H1 (cell line): ENCODE data around the gene AIF1.

Experiments used
- CREB1 ChIP-seq: IDR thresholded peaks from 2 replicates; pipeline ENCODE4 v1.6.1; 2012; ENCODE audit warnings: inconsistent platforms
- GABPA ChIP-seq: IDR thresholded peaks from 2 replicates; pipeline ENCODE4 v1.6.1; 2011; ENCODE audit warnings: mild to moderate bottlenecking, low read length, moderate library complexity, borderline replicate concordance; ENCODE audit not compliant: insufficient read depth
- KDM1A ChIP-seq: fragments of 200-600, 300-600 bp; sonication (generic); IDR thresholded peaks from 2 replicates; pipeline ENCODE4 v1.7.1; 2016; ENCODE audit warnings: mild to moderate bottlenecking, low read length, borderline replicate concordance
- NANOG ChIP-seq: IDR thresholded peaks from 2 replicates; pipeline ENCODE4 v1.6.1; 2011; ENCODE audit warnings: low read length, low read depth, mild to moderate bottlenecking, inconsistent platforms; ENCODE audit not compliant: insufficient read depth, poor library complexity, severe bottlenecking
- POLR2A ChIP-seq, 2 experiments: IDR thresholded peaks; 1 replicate in 1 of 2; 2 replicates in 1 of 2; pipeline ENCODE4 v1.6.1; 2011; ENCODE audit warnings: low read depth in 2 of 2, low read length in 2 of 2, mild to moderate bottlenecking in 2 of 2; ENCODE audit errors: control extremely low read depth in 1 of 2
- POLR2AphosphoS5 ChIP-seq: IDR thresholded peaks from 2 replicates; pipeline ENCODE4 v1.6.1; 2011; ENCODE audit warnings: low read depth, low read length
- RAD21 ChIP-seq, 2 experiments: IDR thresholded peaks in 1 of 2; conservative IDR thresholded peaks in 1 of 2; 2 replicates each; pipeline ENCODE4 v1.6.1; 2011; ENCODE audit warnings: low read depth in 2 of 2, low read length in 2 of 2, improper control_type of control experiment in 1 of 2, inconsistent platforms in 1 of 2, mild to moderate bottlenecking in 1 of 2, moderate library complexity in 1 of 2
- RXRA ChIP-seq: IDR thresholded peaks from 2 replicates; pipeline ENCODE4 v1.6.1; 2011; ENCODE audit warnings: low read depth, mild to moderate bottlenecking, low read length, moderate library complexity; ENCODE audit not compliant: insufficient read depth
- TF ChIP-seq, protein P1 (sequence below), 3 experiments: IDR thresholded peaks; 1 replicate in 2 of 3; 2 replicates in 1 of 3; pipeline versions ENCODE4 v1.5.1 to v1.6.1; 2011; ENCODE audit warnings: low read length in 3 of 3, mild to moderate bottlenecking in 3 of 3, inconsistent platforms in 2 of 3, low read depth in 1 of 3, moderate library complexity in 1 of 3; ENCODE audit not compliant: insufficient read depth in 1 of 3; ENCODE audit errors: control extremely low read depth in 1 of 3
- TF ChIP-seq, protein P2 (sequence below): IDR thresholded peaks from 2 replicates; pipeline ENCODE4 v1.6.1; 2012; ENCODE audit warnings: low read length, inconsistent platforms

DNA sequence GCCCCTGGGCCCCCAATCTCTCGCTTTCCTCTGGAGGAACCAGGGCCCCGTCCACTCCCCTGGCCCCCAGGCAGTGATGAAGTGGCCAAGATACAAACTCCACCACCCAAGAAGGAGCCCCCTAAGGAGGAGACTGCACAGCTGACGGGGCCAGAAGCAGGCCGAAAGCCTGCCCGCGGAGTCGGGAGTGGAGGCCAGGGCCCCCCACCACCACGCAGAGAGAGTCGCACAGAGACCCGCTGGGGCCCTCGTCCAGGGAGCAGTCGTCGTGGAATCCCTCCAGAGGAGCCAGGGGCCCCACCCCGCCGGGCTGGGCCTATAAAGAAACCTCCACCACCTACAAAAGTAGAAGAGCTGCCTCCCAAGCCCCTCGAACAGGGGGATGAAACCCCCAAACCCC is 16.2 kb downstream of the AIF1 start:
- TF ChIP-seq RXRA (no peak), RAD21 (IDR thresholded peaks at IDR 0.05 in 1 of 2, conservative IDR thresholded peaks at IDR 0.05 in 1 of 2; ENCODE audit: low read depth in 2 of 2, low read length in 2 of 2) (no peak), POLR2A (IDR thresholded peaks at IDR 0.05; ENCODE audit: control extremely low read depth in 1 of 2, low read depth in 2 of 2, low read length in 2 of 2) (no peak), POLR2AphosphoS5 (no peak), NANOG (no peak), GABPA (no peak), KDM1A (no peak), CREB1 (no peak)
- TF ChIP-seq, protein P1, sequence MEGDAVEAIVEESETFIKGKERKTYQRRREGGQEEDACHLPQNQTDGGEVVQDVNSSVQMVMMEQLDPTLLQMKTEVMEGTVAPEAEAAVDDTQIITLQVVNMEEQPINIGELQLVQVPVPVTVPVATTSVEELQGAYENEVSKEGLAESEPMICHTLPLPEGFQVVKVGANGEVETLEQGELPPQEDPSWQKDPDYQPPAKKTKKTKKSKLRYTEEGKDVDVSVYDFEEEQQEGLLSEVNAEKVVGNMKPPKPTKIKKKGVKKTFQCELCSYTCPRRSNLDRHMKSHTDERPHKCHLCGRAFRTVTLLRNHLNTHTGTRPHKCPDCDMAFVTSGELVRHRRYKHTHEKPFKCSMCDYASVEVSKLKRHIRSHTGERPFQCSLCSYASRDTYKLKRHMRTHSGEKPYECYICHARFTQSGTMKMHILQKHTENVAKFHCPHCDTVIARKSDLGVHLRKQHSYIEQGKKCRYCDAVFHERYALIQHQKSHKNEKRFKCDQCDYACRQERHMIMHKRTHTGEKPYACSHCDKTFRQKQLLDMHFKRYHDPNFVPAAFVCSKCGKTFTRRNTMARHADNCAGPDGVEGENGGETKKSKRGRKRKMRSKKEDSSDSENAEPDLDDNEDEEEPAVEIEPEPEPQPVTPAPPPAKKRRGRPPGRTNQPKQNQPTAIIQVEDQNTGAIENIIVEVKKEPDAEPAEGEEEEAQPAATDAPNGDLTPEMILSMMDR (IDR thresholded peaks at IDR 0.05; ENCODE audit: control extremely low read depth in 1 of 3, insufficient read depth in 1 of 3, low read depth in 1 of 3, low read length in 3 of 3) = no peak
- TF ChIP-seq, protein P2, sequence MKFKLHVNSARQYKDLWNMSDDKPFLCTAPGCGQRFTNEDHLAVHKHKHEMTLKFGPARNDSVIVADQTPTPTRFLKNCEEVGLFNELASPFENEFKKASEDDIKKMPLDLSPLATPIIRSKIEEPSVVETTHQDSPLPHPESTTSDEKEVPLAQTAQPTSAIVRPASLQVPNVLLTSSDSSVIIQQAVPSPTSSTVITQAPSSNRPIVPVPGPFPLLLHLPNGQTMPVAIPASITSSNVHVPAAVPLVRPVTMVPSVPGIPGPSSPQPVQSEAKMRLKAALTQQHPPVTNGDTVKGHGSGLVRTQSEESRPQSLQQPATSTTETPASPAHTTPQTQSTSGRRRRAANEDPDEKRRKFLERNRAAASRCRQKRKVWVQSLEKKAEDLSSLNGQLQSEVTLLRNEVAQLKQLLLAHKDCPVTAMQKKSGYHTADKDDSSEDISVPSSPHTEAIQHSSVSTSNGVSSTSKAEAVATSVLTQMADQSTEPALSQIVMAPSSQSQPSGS = no peak
